Neutrophil (primary cell): ENCODE results near the gene COQ2.

Experiments
- H3K27ac ChIP-seq: fragments of 200-600 bp; sonication (generic); 2 replicates; pipeline ENCODE4 v1.5.1; 2016; ENCODE audit warnings: mild to moderate bottlenecking, moderate library complexity
- H3K27me3 ChIP-seq: fragments of 200-600 bp; sonication (generic); 2 replicates; pipeline ENCODE4 v1.6.0; 2016; ENCODE audit warnings: mild to moderate bottlenecking
- H3K36me3 ChIP-seq: fragments of 200-600 bp; sonication (generic); 2 replicates; pipeline ENCODE4 v1.5.1; 2017
- H3K4me1 ChIP-seq, 2 experiments: fragments of 200-600 bp in 1 of 2; sonication (generic) in 1 of 2; 1 replicate in 1 of 2; 2 replicates in 1 of 2; pipeline versions ENCODE4 v1.5.1 to v1.6.1; 2013 to 2016; ENCODE audit warnings: low read depth in 1 of 2, low read length in 1 of 2, mild to moderate bottlenecking in 1 of 2, moderate library complexity in 1 of 2; ENCODE audit not compliant: control insufficient read depth in 1 of 2, insufficient read depth in 1 of 2
- H3K4me3 ChIP-seq, 2 experiments: fragments of 200-600 bp in 1 of 2; sonication (generic) in 1 of 2; 1 replicate in 1 of 2; 2 replicates in 1 of 2; pipeline ENCODE4 v1.5.1; 2013 to 2016; ENCODE audit warnings: low read depth in 1 of 2, low read length in 1 of 2, mild to moderate bottlenecking in 1 of 2, moderate library complexity in 1 of 2
- H3K9me3 ChIP-seq: fragments of 200-600 bp; sonication (generic); 2 replicates; pipeline ENCODE4 v1.5.1; 2016
- TF ChIP-seq, protein P1 (sequence below): fragments of 200-600 bp; sonication (generic); IDR thresholded peaks from 2 replicates; pipeline ENCODE4 v1.5.1; 2016; ENCODE audit warnings: antibody characterized with exemption

Gene COQ2

DNA sequence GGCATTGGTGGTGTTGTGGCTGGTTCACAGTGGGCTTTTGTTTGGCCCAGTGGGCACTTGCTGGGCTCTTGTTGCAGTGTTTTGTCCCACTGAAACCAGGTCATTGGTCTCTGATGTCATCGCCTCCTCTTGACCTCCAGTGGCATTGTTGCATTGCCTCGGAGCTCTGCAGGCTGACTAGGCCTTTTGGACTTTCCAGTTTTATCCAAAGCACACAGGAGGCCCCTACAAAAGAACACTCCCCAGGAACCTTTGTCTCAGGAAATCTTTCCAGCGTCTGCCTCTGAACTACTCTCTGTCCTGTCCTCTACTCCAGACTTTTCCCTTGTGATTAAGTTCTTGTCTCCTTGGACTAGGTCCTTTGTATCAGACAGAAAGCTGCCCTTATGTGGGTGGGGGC, 54.8 kb downstream of the COQ2 start:
- no peaks in the 10 kb centered on the region for H3K27me3 ChIP-seq
- H3K9me3 ChIP-seq: no peaks in the 10 kb centered on the region
- TF ChIP-seq, protein P1, sequence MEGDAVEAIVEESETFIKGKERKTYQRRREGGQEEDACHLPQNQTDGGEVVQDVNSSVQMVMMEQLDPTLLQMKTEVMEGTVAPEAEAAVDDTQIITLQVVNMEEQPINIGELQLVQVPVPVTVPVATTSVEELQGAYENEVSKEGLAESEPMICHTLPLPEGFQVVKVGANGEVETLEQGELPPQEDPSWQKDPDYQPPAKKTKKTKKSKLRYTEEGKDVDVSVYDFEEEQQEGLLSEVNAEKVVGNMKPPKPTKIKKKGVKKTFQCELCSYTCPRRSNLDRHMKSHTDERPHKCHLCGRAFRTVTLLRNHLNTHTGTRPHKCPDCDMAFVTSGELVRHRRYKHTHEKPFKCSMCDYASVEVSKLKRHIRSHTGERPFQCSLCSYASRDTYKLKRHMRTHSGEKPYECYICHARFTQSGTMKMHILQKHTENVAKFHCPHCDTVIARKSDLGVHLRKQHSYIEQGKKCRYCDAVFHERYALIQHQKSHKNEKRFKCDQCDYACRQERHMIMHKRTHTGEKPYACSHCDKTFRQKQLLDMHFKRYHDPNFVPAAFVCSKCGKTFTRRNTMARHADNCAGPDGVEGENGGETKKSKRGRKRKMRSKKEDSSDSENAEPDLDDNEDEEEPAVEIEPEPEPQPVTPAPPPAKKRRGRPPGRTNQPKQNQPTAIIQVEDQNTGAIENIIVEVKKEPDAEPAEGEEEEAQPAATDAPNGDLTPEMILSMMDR: no peak
- H3K4me1 ChIP-seq: peaks cover 37 to 40% of the 10 kb centered on the region in 2 experiments
- H3K4me3 ChIP-seq: no peak overlapping the region
- peak overlapping the region; percentile 74 for H3K27ac ChIP-seq
- H3K36me3 ChIP-seq: no peaks in the 10 kb centered on the region

GRCh38 chr4:83228231-83228630, 56.4 kb downstream of the COQ2 start:
- Histone ChIP-seq H3K9me3 (no peaks in the 10 kb centered on the region), H3K36me3 (no peaks in the 10 kb centered on the region), H3K4me3 (no peak overlapping the region), H3K27me3 (no peaks in the 10 kb centered on the region), H3K27ac (no peak overlapping the region), H3K4me1 (peaks cover 31 to 32% of the 10 kb centered on the region in 2 experiments)
- TF ChIP-seq, protein P1: no peak

- Histone ChIP-seq H3K4me3 (no peak overlapping the region), H3K9me3 (no peaks in the 10 kb centered on the region), H3K36me3 (no peaks in the 10 kb centered on the region), H3K4me1 (peaks cover 8 to 13% of the 10 kb centered on the region in 2 experiments), H3K27me3 (no peaks in the 10 kb centered on the region), H3K27ac (no peak overlapping the region)
- TF ChIP-seq, protein P1: no peak
Measured at GRCh38 chr4:83224502-83225197, 59.9 kb downstream of the COQ2 start.

- no peak overlapping the region for H3K27ac ChIP-seq
- no peak overlapping the region for H3K4me3 ChIP-seq
- H3K9me3 ChIP-seq: no peaks in the 10 kb centered on the region
- no peaks in the 10 kb centered on the region for H3K36me3 ChIP-seq
- TF ChIP-seq, protein P1: no peak
- H3K27me3 ChIP-seq: no peaks in the 10 kb centered on the region
- peaks cover 17 to 22% of the 10 kb centered on the region in 2 experiments for H3K4me1 ChIP-seq
Measured at GRCh38 chr4:83223781-83224180, 60.8 kb downstream of the COQ2 start.

DNA sequence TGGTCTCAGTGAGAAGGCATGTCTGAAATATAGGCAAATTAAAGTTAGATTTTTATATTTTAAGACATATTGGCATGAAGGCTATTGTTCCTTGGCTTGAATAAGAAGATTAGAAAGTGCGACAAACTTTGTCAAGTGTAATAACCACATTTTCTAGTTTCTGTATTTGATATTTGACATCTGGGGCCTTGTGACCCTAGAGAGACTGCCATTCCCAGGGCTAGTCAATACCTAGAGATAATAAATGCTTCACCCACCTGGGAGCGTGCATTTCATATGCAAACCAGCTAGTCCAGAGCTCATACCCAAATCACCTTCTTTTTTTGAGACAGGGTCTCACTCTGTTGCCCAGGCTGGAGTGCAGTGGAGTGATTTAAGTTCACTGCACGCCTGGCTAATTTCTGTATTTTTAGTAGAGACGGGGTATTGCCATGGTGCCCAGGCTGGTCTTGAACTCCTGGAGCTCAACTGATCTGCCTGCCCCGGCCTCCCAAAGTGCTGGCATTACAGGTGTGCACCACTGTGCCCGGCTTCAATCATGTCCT, 62.6 kb downstream of the COQ2 start:
- Histone ChIP-seq H3K4me1 (peaks cover 35 to 40% of the 10 kb centered on the region in 2 experiments), H3K4me3 (no peak overlapping the region), H3K9me3 (no peaks in the 10 kb centered on the region), H3K36me3 (no peaks in the 10 kb centered on the region), H3K27ac (no peak overlapping the region), H3K27me3 (no peaks in the 10 kb centered on the region)
- TF ChIP-seq, protein P1: no peak
